Effector CD8-positive, alpha-beta T cell (primary cell): ENCODE results near the gene CELF4.

Experiments
- DNase-seq: peaks from one replicate; lab custom pipeline; 2025; lab: John Stamatoyannopoulos, UW

CELF4 gene

GRCh38 chr18:37285825-37286224 is 279.8 kb downstream of the CELF4 start:
- no peak for DNase-seq

GRCh38 chr18:37284260-37284659 is 281.3 kb downstream of the CELF4 start:
- no peak for DNase-seq

- no peak for DNase-seq
Measured at GRCh38 chr18:37282386-37283037, 283.1 kb downstream of the CELF4 start.

- DNase-seq, result no peak
Measured at GRCh38 chr18:37280701-37281393, 284.8 kb downstream of the CELF4 start.

- DNase-seq, result no peak
Measured at GRCh38 chr18:37277804-37278203, 287.8 kb downstream of the CELF4 start.

- DNase-seq, result no peak
Measured at GRCh38 chr18:37276111-37276890, 289.3 kb downstream of the CELF4 start.

GRCh38 chr18:37275237-37275741 is 290.3 kb downstream of the CELF4 start:
- no peak for DNase-seq

GRCh38 chr18:37274309-37275236 is 291.0 kb downstream of the CELF4 start:
- DNase-seq, result no peak

GRCh38 chr18:37272841-37273240 is 292.8 kb downstream of the CELF4 start:
- DNase-seq, result no peak

GRCh38 chr18:37272226-37272625 is 293.4 kb downstream of the CELF4 start:
- no peak for DNase-seq

- no peak for DNase-seq
Measured at GRCh38 chr18:37270666-37271052, 294.9 kb downstream of the CELF4 start.

- DNase-seq, result no peak
Measured at GRCh38 chr18:37270038-37270665, 295.4 kb downstream of the CELF4 start.

GRCh38 chr18:37266290-37266689 is 299.3 kb downstream of the CELF4 start:
- DNase-seq, result no peak

GRCh38 chr18:37265382-37265781 is 300.2 kb downstream of the CELF4 start:
- no peak for DNase-seq

- DNase-seq, result no peak
Measured at GRCh38 chr18:37264956-37265355, 300.6 kb downstream of the CELF4 start.

GRCh38 chr18:37261988-37262387 is 303.6 kb downstream of the CELF4 start:
- DNase-seq, result no peak

- no peak for DNase-seq
Measured at GRCh38 chr18:37261246-37261840, 304.3 kb downstream of the CELF4 start.

GRCh38 chr18:37260367-37261093 is 305.1 kb downstream of the CELF4 start:
- DNase-seq, result no peak

- no peak for DNase-seq
Measured at GRCh38 chr18:37259711-37260110, 305.9 kb downstream of the CELF4 start.

GRCh38 chr18:37258819-37259218 is 306.8 kb downstream of the CELF4 start:
- DNase-seq, result no peak
